GM21447 (cell line): ENCODE measurements around the gene POLN.
A peak's percentile ranks its signal among the peaks of the same experiment; 100 is the strongest.

ENCODE experiments used
- ATAC-seq: cut with Tn5 transposase; IDR thresholded peaks from one replicate; pipeline ENCODE4 v1.9.1; 2021; ENCODE audit not compliant: unreplicated experiment

POLN gene

GRCh38 chr4:2264481-2265041 lies 22.6 kb upstream of the POLN start:
- no peak for ATAC-seq

- ATAC-seq: no peak
These were observed 22.0 kb upstream of the POLN start for GRCh38 chr4:2263926-2264321.

- no peak for ATAC-seq
These were observed 21.0 kb upstream of the POLN start for GRCh38 chr4:2262944-2263250.

GRCh38 chr4:2262145-2262943 lies 20.4 kb upstream of the POLN start:
- peak; percentile 92 for ATAC-seq

- ATAC-seq: no peak
These were observed 19.9 kb upstream of the POLN start, which contains the start of gene MXD4 for GRCh38 chr4:2261853-2262144. Gene MXD4, minus strand, starts transcription at chr4:2262109. Its CDS starts 129 bp downstream, at chr4:2261980.

- peak; percentile 27 for ATAC-seq
These were observed 19.4 kb upstream of the POLN start for GRCh38 chr4:2261110-2261852.

GRCh38 chr4:2260344-2261109 lies 18.6 kb upstream of the POLN start:
- no peak for ATAC-seq

GRCh38 chr4:2259541-2260343 lies 17.8 kb upstream of the POLN start:
- ATAC-seq: no peak

- no peak for ATAC-seq
These were observed 17.2 kb upstream of the POLN start for GRCh38 chr4:2259036-2259540.

GRCh38 chr4:2258091-2259035 lies 16.4 kb upstream of the POLN start:
- ATAC-seq: no peak

GRCh38 chr4:2257361-2258081 lies 15.6 kb upstream of the POLN start:
- ATAC-seq: no peak

- no peak for ATAC-seq
These were observed 14.9 kb upstream of the POLN start for GRCh38 chr4:2256781-2257191.

GRCh38 chr4:2256156-2256731 lies 14.3 kb upstream of the POLN start:
- no peak for ATAC-seq

- no peak for ATAC-seq
These were observed 13.7 kb upstream of the POLN start for GRCh38 chr4:2255501-2256155.

- ATAC-seq: no peak
These were observed 13.0 kb upstream of the POLN start for GRCh38 chr4:2254665-2255500.

GRCh38 chr4:2253160-2254084 lies 11.5 kb upstream of the POLN start:
- no peak for ATAC-seq
